HL-60 (cell line): ENCODE measurements around the gene COX17.

Experiments
- DNase-seq, 2 experiments: peaks; one replicate each; pipeline ENCODE4 v3.0.0-alpha.2; 2010 to 2020; ENCODE audit warnings: low read depth in 1 of 2, low spot score in 1 of 2
- H3K27ac ChIP-seq: fragments of 250-450 bp; sonication (Bioruptor Pico); replicated peaks from 2 replicates; pipeline ENCODE4 v1.5.1; 2020; ENCODE audit warnings: mild to moderate bottlenecking, moderate library complexity
- H3K27me3 ChIP-seq: fragments of 250-450 bp; sonication (Bioruptor Pico); 2 replicates; pipeline ENCODE4 v1.5.1; 2021; ENCODE audit warnings: mild to moderate bottlenecking, moderate library complexity; ENCODE audit not compliant: insufficient read depth, poor library complexity, severe bottlenecking
- H3K4me3 ChIP-seq: replicated peaks from 2 replicates; pipeline ENCODE4 v1.5.1; 2011; ENCODE audit warnings: mild to moderate bottlenecking, control low read depth, low read length; ENCODE audit not compliant: insufficient read depth
- GABPA ChIP-seq: IDR thresholded peaks from 2 replicates; pipeline ENCODE4 v1.6.1; 2012; ENCODE audit warnings: low read depth
- POLR2AphosphoS5 ChIP-seq: IDR thresholded peaks from 2 replicates; pipeline ENCODE4 v1.6.1; 2012; ENCODE audit warnings: low read depth
- SPI1 ChIP-seq: IDR thresholded peaks from 2 replicates; pipeline ENCODE4 v1.6.1; 2012; ENCODE audit warnings: low read depth, mild to moderate bottlenecking, borderline replicate concordance
- TF ChIP-seq, protein P1 (sequence below): IDR thresholded peaks from 2 replicates; pipeline ENCODE4 v1.6.1; 2012; ENCODE audit warnings: low read depth; ENCODE audit not compliant: insufficient replicate concordance
- TF ChIP-seq, protein P2 (sequence below): IDR thresholded peaks from one replicate; pipeline ENCODE4 v1.5.1; 2011; ENCODE audit warnings: low read length, control low read depth, inconsistent platforms; ENCODE audit not compliant: insufficient read depth

COX17 gene

DNA sequence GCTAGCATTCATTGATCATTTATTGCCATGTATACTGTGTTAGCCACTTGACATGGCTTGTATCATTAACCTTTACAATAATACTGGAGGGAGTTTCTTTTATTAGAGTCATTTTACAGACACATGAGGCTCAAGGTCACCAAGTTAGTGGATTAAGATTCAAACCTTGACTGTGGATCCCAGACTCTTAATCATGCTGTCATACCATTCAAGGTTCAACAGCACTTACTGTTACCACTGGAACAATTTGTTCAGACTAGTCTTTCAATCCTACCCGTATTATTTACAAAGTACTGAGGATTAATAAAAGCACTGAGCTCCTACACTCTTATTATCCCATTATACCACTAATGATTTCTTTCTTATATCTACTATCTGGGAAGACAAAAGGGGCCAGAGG is 1.2 kb downstream of the COX17 start:
- peak overlapping the region; percentile 72 for H3K4me3 ChIP-seq
- no peaks in the 10 kb centered on the region for H3K27me3 ChIP-seq
- H3K27ac ChIP-seq = peak overlapping the region; percentile 97
- no peak for TF ChIP-seq SPI1
- TF ChIP-seq, protein P1, sequence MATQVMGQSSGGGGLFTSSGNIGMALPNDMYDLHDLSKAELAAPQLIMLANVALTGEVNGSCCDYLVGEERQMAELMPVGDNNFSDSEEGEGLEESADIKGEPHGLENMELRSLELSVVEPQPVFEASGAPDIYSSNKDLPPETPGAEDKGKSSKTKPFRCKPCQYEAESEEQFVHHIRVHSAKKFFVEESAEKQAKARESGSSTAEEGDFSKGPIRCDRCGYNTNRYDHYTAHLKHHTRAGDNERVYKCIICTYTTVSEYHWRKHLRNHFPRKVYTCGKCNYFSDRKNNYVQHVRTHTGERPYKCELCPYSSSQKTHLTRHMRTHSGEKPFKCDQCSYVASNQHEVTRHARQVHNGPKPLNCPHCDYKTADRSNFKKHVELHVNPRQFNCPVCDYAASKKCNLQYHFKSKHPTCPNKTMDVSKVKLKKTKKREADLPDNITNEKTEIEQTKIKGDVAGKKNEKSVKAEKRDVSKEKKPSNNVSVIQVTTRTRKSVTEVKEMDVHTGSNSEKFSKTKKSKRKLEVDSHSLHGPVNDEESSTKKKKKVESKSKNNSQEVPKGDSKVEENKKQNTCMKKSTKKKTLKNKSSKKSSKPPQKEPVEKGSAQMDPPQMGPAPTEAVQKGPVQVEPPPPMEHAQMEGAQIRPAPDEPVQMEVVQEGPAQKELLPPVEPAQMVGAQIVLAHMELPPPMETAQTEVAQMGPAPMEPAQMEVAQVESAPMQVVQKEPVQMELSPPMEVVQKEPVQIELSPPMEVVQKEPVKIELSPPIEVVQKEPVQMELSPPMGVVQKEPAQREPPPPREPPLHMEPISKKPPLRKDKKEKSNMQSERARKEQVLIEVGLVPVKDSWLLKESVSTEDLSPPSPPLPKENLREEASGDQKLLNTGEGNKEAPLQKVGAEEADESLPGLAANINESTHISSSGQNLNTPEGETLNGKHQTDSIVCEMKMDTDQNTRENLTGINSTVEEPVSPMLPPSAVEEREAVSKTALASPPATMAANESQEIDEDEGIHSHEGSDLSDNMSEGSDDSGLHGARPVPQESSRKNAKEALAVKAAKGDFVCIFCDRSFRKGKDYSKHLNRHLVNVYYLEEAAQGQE = no peak
- TF ChIP-seq, protein P2, sequence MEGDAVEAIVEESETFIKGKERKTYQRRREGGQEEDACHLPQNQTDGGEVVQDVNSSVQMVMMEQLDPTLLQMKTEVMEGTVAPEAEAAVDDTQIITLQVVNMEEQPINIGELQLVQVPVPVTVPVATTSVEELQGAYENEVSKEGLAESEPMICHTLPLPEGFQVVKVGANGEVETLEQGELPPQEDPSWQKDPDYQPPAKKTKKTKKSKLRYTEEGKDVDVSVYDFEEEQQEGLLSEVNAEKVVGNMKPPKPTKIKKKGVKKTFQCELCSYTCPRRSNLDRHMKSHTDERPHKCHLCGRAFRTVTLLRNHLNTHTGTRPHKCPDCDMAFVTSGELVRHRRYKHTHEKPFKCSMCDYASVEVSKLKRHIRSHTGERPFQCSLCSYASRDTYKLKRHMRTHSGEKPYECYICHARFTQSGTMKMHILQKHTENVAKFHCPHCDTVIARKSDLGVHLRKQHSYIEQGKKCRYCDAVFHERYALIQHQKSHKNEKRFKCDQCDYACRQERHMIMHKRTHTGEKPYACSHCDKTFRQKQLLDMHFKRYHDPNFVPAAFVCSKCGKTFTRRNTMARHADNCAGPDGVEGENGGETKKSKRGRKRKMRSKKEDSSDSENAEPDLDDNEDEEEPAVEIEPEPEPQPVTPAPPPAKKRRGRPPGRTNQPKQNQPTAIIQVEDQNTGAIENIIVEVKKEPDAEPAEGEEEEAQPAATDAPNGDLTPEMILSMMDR = no peak
- TF ChIP-seq GABPA = no peak
- no peak for TF ChIP-seq POLR2AphosphoS5
- no peak for DNase-seq

DNA sequence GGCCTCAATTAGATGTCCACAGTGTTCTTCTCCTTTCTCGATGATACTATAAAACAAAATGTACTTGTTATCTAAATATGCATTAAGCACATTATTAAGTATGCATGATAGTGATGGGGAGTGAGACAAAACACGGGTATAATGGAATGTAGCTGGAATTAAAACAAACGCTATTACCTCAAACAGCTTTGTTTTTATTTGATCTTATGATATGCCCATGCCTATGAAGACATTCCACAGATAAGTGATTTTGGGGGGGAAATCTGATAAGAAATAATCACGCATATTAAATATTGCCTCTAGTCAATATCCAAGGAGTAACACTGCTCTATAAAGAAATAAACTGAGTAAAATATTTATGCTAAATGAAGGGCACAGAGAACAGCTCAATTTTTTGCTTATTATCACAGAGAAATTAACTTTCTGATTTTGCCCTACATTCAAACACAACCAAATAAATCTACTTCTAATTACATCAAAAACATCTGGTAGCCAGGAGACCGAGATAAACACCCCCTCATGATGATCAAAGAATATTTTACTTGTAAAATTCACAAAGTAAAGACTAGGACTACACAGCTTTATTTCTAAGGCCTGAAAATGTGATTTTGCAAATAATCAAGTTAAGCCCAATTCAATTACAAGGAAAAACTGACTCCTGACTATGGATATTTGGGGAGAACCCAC is 1.9 kb downstream of the COX17 start:
- no peak for DNase-seq
- no peak overlapping the region for H3K27ac ChIP-seq
- H3K4me3 ChIP-seq = no peak overlapping the region
- no peaks in the 10 kb centered on the region for H3K27me3 ChIP-seq
- no peak for TF ChIP-seq SPI1
- TF ChIP-seq, protein P1 = no peak
- TF ChIP-seq POLR2AphosphoS5 = no peak
- TF ChIP-seq GABPA = no peak
- TF ChIP-seq, protein P2 = no peak

DNA sequence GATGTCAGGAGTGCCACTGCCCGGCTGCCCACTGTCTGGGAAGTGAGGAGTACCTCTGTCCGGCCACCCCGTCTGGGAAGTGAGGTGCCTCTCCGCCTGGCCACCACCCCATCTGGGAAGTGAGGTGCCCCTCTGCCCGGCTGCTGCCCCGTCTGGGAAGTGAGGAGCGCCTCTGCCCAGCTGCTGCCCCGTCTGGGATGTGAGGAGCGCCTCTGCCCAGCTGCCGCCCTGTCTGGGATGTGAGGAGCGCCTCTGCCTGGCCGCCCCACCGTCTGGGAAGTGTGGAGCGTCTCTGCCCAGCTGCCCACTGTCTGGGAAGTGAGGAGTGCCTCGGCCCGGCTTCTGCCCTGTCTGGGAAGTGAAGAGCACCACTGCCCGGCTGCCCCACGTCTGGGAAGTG is 3.3 kb downstream of the COX17 start:
- no peak overlapping the region for H3K4me3 ChIP-seq
- TF ChIP-seq, protein P1 = no peak
- no peak for TF ChIP-seq GABPA
- TF ChIP-seq, protein P2 = no peak
- TF ChIP-seq POLR2AphosphoS5 = no peak
- TF ChIP-seq SPI1 = no peak
- DNase-seq = no peak
- H3K27me3 ChIP-seq = no peaks in the 10 kb centered on the region
- no peak overlapping the region for H3K27ac ChIP-seq
